ENCODE measurements around the gene TMPRSS13.

TMPRSS13 gene

DNA sequence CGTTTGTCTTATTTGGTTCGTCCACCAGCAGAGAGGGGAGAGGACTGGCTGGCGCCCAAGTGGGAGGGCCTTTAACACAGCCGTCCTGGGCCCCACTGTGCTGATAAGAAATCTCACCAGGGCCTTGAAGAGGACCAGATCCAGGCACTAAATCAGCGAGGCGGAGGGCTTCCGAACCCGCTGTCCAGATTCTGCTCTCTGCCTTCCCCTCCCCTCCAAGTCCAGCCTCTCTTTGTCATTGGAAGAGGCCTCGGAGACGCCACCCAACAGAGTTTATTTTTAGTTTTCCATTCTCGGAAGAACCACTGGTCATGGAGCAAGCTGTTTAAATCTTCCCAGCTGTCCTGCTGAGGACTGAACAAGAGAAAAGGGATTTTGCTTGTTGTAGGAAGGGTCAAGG is 43.4 kb downstream of the TMPRSS13 start:
- TF ChIP-seq FOXP2 (optimal IDR thresholded peaks at IDR 0.05; ENCODE audit: borderline replicate concordance, extremely low read depth, extremely low read length, insufficient read depth) (no peak), SIN3A (IDR thresholded peaks at IDR 0.05; ENCODE audit: borderline replicate concordance, insufficient read depth, low read length) (no peak), TAF1 (IDR thresholded peaks at IDR 0.05; ENCODE audit: borderline replicate concordance, insufficient read depth, low read length) (no peak), POLR2AphosphoS5 (IDR thresholded peaks at IDR 0.05; ENCODE audit: low read depth, low read length) (no peak)
- TF ChIP-seq, protein P1, sequence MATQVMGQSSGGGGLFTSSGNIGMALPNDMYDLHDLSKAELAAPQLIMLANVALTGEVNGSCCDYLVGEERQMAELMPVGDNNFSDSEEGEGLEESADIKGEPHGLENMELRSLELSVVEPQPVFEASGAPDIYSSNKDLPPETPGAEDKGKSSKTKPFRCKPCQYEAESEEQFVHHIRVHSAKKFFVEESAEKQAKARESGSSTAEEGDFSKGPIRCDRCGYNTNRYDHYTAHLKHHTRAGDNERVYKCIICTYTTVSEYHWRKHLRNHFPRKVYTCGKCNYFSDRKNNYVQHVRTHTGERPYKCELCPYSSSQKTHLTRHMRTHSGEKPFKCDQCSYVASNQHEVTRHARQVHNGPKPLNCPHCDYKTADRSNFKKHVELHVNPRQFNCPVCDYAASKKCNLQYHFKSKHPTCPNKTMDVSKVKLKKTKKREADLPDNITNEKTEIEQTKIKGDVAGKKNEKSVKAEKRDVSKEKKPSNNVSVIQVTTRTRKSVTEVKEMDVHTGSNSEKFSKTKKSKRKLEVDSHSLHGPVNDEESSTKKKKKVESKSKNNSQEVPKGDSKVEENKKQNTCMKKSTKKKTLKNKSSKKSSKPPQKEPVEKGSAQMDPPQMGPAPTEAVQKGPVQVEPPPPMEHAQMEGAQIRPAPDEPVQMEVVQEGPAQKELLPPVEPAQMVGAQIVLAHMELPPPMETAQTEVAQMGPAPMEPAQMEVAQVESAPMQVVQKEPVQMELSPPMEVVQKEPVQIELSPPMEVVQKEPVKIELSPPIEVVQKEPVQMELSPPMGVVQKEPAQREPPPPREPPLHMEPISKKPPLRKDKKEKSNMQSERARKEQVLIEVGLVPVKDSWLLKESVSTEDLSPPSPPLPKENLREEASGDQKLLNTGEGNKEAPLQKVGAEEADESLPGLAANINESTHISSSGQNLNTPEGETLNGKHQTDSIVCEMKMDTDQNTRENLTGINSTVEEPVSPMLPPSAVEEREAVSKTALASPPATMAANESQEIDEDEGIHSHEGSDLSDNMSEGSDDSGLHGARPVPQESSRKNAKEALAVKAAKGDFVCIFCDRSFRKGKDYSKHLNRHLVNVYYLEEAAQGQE (IDR thresholded peaks at IDR 0.05; ENCODE audit: insufficient read depth in 1 of 2, low read depth in 2 of 2, low read length in 2 of 2) = no peak

DNA sequence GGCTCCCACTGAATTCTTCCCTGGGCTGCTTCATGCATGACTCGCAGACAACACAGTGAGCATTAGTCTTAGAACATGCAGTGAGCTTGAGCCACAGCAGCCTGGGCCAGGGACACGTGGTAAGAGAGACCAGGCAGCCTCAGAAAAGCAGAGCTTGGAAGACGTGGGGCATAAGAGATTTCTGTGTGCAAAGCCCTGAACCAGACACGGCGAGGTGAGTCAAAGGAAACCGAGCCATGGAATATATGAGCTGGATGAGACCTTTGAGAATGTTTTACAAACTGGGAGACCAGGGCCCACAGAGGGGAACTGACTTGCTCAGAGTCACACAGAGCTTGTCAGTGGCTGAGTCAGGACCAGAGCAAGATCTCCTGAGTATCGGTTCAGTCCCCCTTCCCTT is 44.2 kb downstream of the TMPRSS13 start:
- TF ChIP-seq TAF1 (IDR thresholded peaks at IDR 0.05; ENCODE audit: borderline replicate concordance, insufficient read depth, low read length) (no peak), SIN3A (IDR thresholded peaks at IDR 0.05; ENCODE audit: borderline replicate concordance, insufficient read depth, low read length) (no peak), POLR2AphosphoS5 (IDR thresholded peaks at IDR 0.05; ENCODE audit: low read depth, low read length) (no peak), FOXP2 (optimal IDR thresholded peaks at IDR 0.05; ENCODE audit: borderline replicate concordance, extremely low read depth, extremely low read length, insufficient read depth) (no peak)
- TF ChIP-seq, protein P1 (IDR thresholded peaks at IDR 0.05; ENCODE audit: insufficient read depth in 1 of 2, low read depth in 2 of 2, low read length in 2 of 2) = no peak

DNA sequence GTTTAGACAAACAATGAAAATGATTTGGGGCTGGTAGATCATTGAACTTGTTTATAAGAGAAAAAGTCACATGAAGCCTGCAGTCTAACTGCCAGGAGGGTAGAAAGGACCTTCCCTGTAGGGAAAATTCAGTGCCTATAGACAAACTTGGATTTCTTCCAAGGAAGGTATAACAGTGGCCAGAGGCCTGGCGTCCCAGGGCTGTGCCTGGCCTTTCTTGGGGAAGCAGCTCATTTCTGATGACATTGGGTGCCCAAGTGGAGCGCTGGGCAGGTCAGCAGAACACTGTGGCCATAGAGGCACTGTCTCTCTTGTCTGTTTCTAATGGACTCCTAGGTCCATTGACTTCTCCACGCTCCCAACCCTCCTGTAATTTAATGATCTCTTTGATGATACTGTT is 46.1 kb downstream of the TMPRSS13 start:
- no peak for TF ChIP-seq SIN3A (IDR thresholded peaks at IDR 0.05; ENCODE audit: borderline replicate concordance, insufficient read depth, low read length)
- TF ChIP-seq, protein P1 (IDR thresholded peaks at IDR 0.05; ENCODE audit: insufficient read depth in 1 of 2, low read depth in 2 of 2, low read length in 2 of 2) = no peak
- TF ChIP-seq FOXP2 (optimal IDR thresholded peaks at IDR 0.05; ENCODE audit: borderline replicate concordance, extremely low read depth, extremely low read length, insufficient read depth) = no peak
- TF ChIP-seq TAF1 (IDR thresholded peaks at IDR 0.05; ENCODE audit: borderline replicate concordance, insufficient read depth, low read length) = no peak
- no peak for TF ChIP-seq POLR2AphosphoS5 (IDR thresholded peaks at IDR 0.05; ENCODE audit: low read depth, low read length)

DNA sequence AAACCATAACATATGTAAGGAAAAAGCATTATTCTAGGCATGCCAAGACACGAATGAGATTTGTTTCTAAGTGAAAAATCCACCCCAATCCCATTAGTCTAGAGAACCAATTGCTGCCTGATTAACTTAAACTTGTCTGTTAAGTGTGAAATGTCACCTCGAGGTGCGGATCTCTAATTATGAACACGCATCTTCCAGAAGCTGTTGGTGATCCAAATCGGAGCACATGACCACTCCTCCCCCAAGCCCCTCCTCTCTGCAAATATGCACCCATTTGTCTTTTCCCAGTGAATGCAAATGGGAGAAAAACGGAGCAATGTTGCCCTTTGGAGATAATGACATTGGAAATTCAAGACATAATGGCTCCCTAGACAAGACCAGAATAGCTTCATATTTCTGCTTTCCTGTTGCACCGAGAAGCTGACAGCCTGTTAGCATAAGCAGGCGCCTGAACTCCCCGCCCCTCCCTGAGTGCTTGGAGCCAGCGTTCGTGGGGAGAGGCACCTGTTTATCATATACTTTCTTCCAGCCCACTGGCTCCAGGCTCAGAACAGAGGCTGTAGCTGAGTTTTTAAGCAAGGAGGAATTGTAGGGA is 46.8 kb downstream of the TMPRSS13 start:
- TF ChIP-seq TAF1 (IDR thresholded peaks at IDR 0.05; ENCODE audit: borderline replicate concordance, insufficient read depth, low read length) = no peak
- TF ChIP-seq SIN3A (IDR thresholded peaks at IDR 0.05; ENCODE audit: borderline replicate concordance, insufficient read depth, low read length) = no peak
- no peak for TF ChIP-seq FOXP2 (optimal IDR thresholded peaks at IDR 0.05; ENCODE audit: borderline replicate concordance, extremely low read depth, extremely low read length, insufficient read depth)
- no peak for TF ChIP-seq POLR2AphosphoS5 (IDR thresholded peaks at IDR 0.05; ENCODE audit: low read depth, low read length)
- TF ChIP-seq, protein P1 (IDR thresholded peaks at IDR 0.05; ENCODE audit: insufficient read depth in 1 of 2, low read depth in 2 of 2, low read length in 2 of 2) = no peak

Data from PFSK-1 (cell line).